H1 (cell line): Measurements from ENCODE around the gene RTN4IP1. TPM values are rescaled to one million over a fixed set of nuclear protein-coding genes. Genes with fewer than 3 reads are reported as not detected.

Experiments used
- CTCF ChIA-PET: fragments of 300-600 bp; sonication (Branson Sonifier 250); formaldehyde crosslinking; loops from one replicate; lab custom pipeline; 2021; ENCODE audit not compliant: partially characterized antibody; lab: Charles Lee
- POLR2A ChIA-PET: fragments of 300-600 bp; sonication (Branson Sonifier 250); formaldehyde crosslinking; loops from one replicate; lab custom pipeline; 2021; ENCODE audit warnings: inconsistent platforms; ENCODE audit not compliant: partially characterized antibody; lab: Charles Lee
- DNase-seq, 2 experiments: peaks; one replicate each; pipeline versions ENCODE4 v3.0.0 to v3.0.0-alpha.2; 2010 to 2022; ENCODE audit warnings: low spot score in 2 of 2, low read depth in 1 of 2, mixed read lengths in 1 of 2
- FAIRE-seq: peaks from 2 replicates; lab custom pipeline; 2011; peaks lifted over from hg19 to GRCh38; lab: Jason Lieb, UNC
- H2AFZ ChIP-seq: 2 replicates; pipeline ENCODE4 v1.8.1; 2012; ENCODE audit warnings: low read length, inconsistent platforms
- H2AK5ac ChIP-seq: 2 replicates; pipeline ENCODE4 v1.6.1; 2013; ENCODE audit warnings: low read depth, low read length
- H2BK120ac ChIP-seq: replicated peaks from 2 replicates; pipeline ENCODE3; 2013; ENCODE audit warnings: low read depth, low read length, inconsistent platforms
- H2BK12ac ChIP-seq: 2 replicates; pipeline ENCODE4 v1.6.1; 2013; ENCODE audit warnings: low read depth, low read length
- H2BK15ac ChIP-seq: 2 replicates; pipeline ENCODE4 v1.6.1; 2013; ENCODE audit warnings: low read length
- H2BK20ac ChIP-seq: 2 replicates; pipeline ENCODE4 v1.6.1; 2013; ENCODE audit warnings: low read length
- H2BK5ac ChIP-seq: 2 replicates; pipeline ENCODE4 v1.6.1; 2013; ENCODE audit warnings: low read depth, low read length
- H3K14ac ChIP-seq: 2 replicates; pipeline ENCODE4 v1.6.1; 2013; ENCODE audit warnings: inconsistent platforms; ENCODE audit not compliant: insufficient read length
- H3K18ac ChIP-seq: 2 replicates; pipeline ENCODE4 v1.6.1; 2013; ENCODE audit warnings: low read length; ENCODE audit errors: extremely low read depth
- H3K23ac ChIP-seq: 2 replicates; pipeline ENCODE4 v1.6.1; 2013; ENCODE audit warnings: inconsistent platforms; ENCODE audit not compliant: insufficient read length
- H3K23me2 ChIP-seq: 2 replicates; pipeline ENCODE4 v1.6.1; 2013; ENCODE audit warnings: low read depth, low read length
- H3K27ac ChIP-seq: 2 replicates; pipeline ENCODE4 v1.6.1; 2011; ENCODE audit warnings: low read depth, low read length, inconsistent platforms
- H3K27me3 ChIP-seq, 4 experiments: replicated peaks in 1 of 4; 1 replicate in 1 of 4; 2 replicates in 3 of 4; pipeline versions ENCODE4 v1.6.1 to v1.8.1; 2011 to 2013; ENCODE audit warnings: low read length in 3 of 4, mild to moderate bottlenecking in 3 of 4, inconsistent platforms in 2 of 4, mixed read lengths in 2 of 4, moderate library complexity in 1 of 4; ENCODE audit not compliant: control insufficient read depth in 3 of 4, insufficient read depth in 3 of 4; ENCODE audit errors: extremely low read depth in 1 of 4
- H3K36me3 ChIP-seq, 4 experiments: 2 replicates each; pipeline versions ENCODE4 v1.6.1 to v1.8.1; 2011 to 2013; ENCODE audit warnings: mild to moderate bottlenecking in 4 of 4, low read length in 3 of 4, moderate library complexity in 2 of 4, control low read depth in 1 of 4, inconsistent platforms in 1 of 4; ENCODE audit not compliant: insufficient read depth in 4 of 4, control insufficient read depth in 2 of 4
- H3K4ac ChIP-seq: replicated peaks from 2 replicates; pipeline ENCODE3; 2013; ENCODE audit warnings: low read length, low read depth, mixed read lengths, inconsistent platforms; ENCODE audit not compliant: insufficient read length
- H3K4me1 ChIP-seq, 4 experiments: replicated peaks in 1 of 4; 1 replicate in 1 of 4; 2 replicates in 3 of 4; pipeline versions ENCODE4 v1.6.1 to v1.8.1; 2011 to 2013; ENCODE audit warnings: low read length in 3 of 4, inconsistent platforms in 2 of 4, mixed read lengths in 1 of 4; ENCODE audit not compliant: insufficient read depth in 4 of 4, control insufficient read depth in 3 of 4
- H3K4me2 ChIP-seq, 2 experiments: 2 replicates each; pipeline versions ENCODE4 v1.6.1 to v1.8.1; 2011 to 2013; ENCODE audit warnings: low read depth in 2 of 2, low read length in 2 of 2, control low read depth in 1 of 2, inconsistent platforms in 1 of 2, mild to moderate bottlenecking in 1 of 2; ENCODE audit not compliant: insufficient read depth in 1 of 2
- H3K4me3 ChIP-seq, 4 experiments: fragments of 200-600, 300-600 bp in 1 of 4; sonication (generic), shearing (Covaris generic), sonication (Bioruptor Twin) in 1 of 4; 2 replicates each; pipeline versions ENCODE4 v1.5.1 to v1.8.1; 2011 to 2016; ENCODE audit warnings: low read length in 4 of 4, low read depth in 3 of 4, control low read depth in 2 of 4, inconsistent platforms in 2 of 4, mild to moderate bottlenecking in 2 of 4, mixed read lengths in 1 of 4, moderate library complexity in 1 of 4; ENCODE audit not compliant: insufficient read depth in 2 of 4; ENCODE audit errors: extremely low read depth in 1 of 4
- H3K56ac ChIP-seq: replicated peaks from 2 replicates; pipeline ENCODE3; 2013; ENCODE audit warnings: low read depth, mild to moderate bottlenecking, mixed read lengths, low read length, inconsistent platforms; ENCODE audit not compliant: insufficient read length
- H3K79me1 ChIP-seq: 2 replicates; pipeline ENCODE4 v1.6.1; 2013; ENCODE audit warnings: low read depth, low read length, control low read depth
- H3K79me2 ChIP-seq, 2 experiments: 2 replicates each; pipeline versions ENCODE4 v1.6.1 to v1.8.1; 2012 to 2013; ENCODE audit warnings: low read length in 2 of 2, mild to moderate bottlenecking in 2 of 2, inconsistent platforms in 1 of 2; ENCODE audit not compliant: insufficient read depth in 2 of 2, control insufficient read depth in 1 of 2
- H3K9ac ChIP-seq, 4 experiments: replicated peaks in 1 of 4; 1 replicate in 1 of 4; 2 replicates in 3 of 4; pipeline versions ENCODE4 v1.6.1 to v1.8.1; 2011 to 2013; ENCODE audit warnings: low read depth in 3 of 4, low read length in 3 of 4, control low read depth in 2 of 4, mild to moderate bottlenecking in 2 of 4, moderate library complexity in 2 of 4, inconsistent platforms in 1 of 4; ENCODE audit errors: extremely low read depth in 1 of 4
- H3K9me3 ChIP-seq, 2 experiments: 2 replicates each; pipeline versions ENCODE4 v1.6.1 to v1.8.1; 2012 to 2013; ENCODE audit warnings: mild to moderate bottlenecking in 2 of 2, moderate library complexity in 2 of 2, control low read depth in 1 of 2, inconsistent platforms in 1 of 2, low read depth in 1 of 2, low read length in 1 of 2, mixed read lengths in 1 of 2; ENCODE audit not compliant: insufficient read depth in 2 of 2
- H4K20me1 ChIP-seq, 2 experiments: replicated peaks in 1 of 2; 2 replicates each; pipeline versions ENCODE3 to v1.8.1; 2011 to 2013; ENCODE audit warnings: inconsistent platforms in 2 of 2, low read length in 2 of 2, mild to moderate bottlenecking in 1 of 2; ENCODE audit not compliant: insufficient read depth in 2 of 2, control insufficient read depth in 1 of 2
- H4K5ac ChIP-seq: 2 replicates; pipeline ENCODE4 v1.6.1; 2013; ENCODE audit warnings: low read length, low read depth, mixed read lengths, inconsistent platforms; ENCODE audit not compliant: insufficient read length
- H4K8ac ChIP-seq: 2 replicates; pipeline ENCODE4 v1.8.0; 2013; ENCODE audit warnings: mild to moderate bottlenecking, moderate library complexity, low read length, inconsistent platforms; ENCODE audit not compliant: insufficient read depth; ENCODE audit errors: extremely low read depth
- H4K91ac ChIP-seq: replicated peaks from 2 replicates; pipeline ENCODE3; 2013; ENCODE audit warnings: low read length, mixed read lengths, inconsistent platforms; ENCODE audit not compliant: insufficient read length
- HDAC2 ChIP-seq, 2 experiments: fragments of 300-600 bp in 1 of 2; sonication (generic) in 1 of 2; IDR thresholded peaks; 2 replicates each; pipeline ENCODE4 v1.6.1; 2011 to 2012; ENCODE audit warnings: low read depth in 2 of 2, low read length in 2 of 2, mild to moderate bottlenecking in 2 of 2, moderate library complexity in 2 of 2, borderline replicate concordance in 1 of 2, inconsistent platforms in 1 of 2
- PHF8 ChIP-seq: fragments of 200-600 bp; sonication (generic); conservative IDR thresholded peaks from 2 replicates; pipeline ENCODE4 v1.7.1; 2012; ENCODE audit warnings: low read depth, mild to moderate bottlenecking, inconsistent platforms, low read length, moderate library complexity
- SAP30 ChIP-seq: fragments of 300-600 bp; sonication (generic); IDR thresholded peaks from 2 replicates; pipeline ENCODE4 v1.7.1; 2012; ENCODE audit warnings: low read length, moderate library complexity, mild to moderate bottlenecking, inconsistent platforms; ENCODE audit not compliant: insufficient read depth, insufficient replicate concordance
- WGBS, 2 experiments: shearing (Covaris generic) in 1 of 2; methylation state at CpG; one replicate each; pipeline versions ENCODE4 v1.1.6 to v1.1.7; 2013 to 2015; ENCODE audit warnings: low lambda C conversion rate in 2 of 2, mixed read lengths in 2 of 2, inconsistent platforms in 1 of 2, low coverage in 1 of 2, missing lambda C conversion rate in 1 of 2; ENCODE audit not compliant: insufficient replicate concordance in 2 of 2, insufficient coverage in 1 of 2, insufficient read length in 1 of 2; ENCODE audit errors: extremely low coverage in 1 of 2, missing lambda C conversion rate in 1 of 2; 5-methylcytosine and 5-hydroxymethylcytosine counted together
- polyA plus RNA-seq, 7 experiments: library from polyadenylated mRNA; depleted of rRNA in 3 of 7; stranded (reverse) in 5 of 7; unstranded in 2 of 7; fragments of >200 nt in 5 of 7; fragments of 200-250 nt in 2 of 7; gene quantifications; 1 replicate in 5 of 7; 2 replicates in 1 of 7; 4 replicates in 1 of 7; pipeline versions ENCODE4 v1.2.1 to v1.2.3, GENCODE V29; 2011 to 2013; ENCODE audit warnings: missing spikeins in 2 of 7, mixed read lengths in 2 of 7
- total RNA-seq: library from RNA; stranded (reverse); fragmentation: NEBNext Ultra II Directional; extraction: Animal tissue kit (Norgen Biotek cat#: 25700); gene quantifications from 2 replicates; pipeline ENCODE4 v1.2.1, GENCODE V29; 2021

The RTN4IP1 gene
- total and polyA plus RNA-seq, 2 of the 8 experiments (the other 6 are each of a cell fraction or from before 2014, with no cell fraction given): 14.6 to 19.5 TPM

- no peak overlapping the region for H2BK12ac ChIP-seq
- H2AK5ac ChIP-seq: no peak overlapping the region
- no peaks in the 10 kb centered on the region for H3K23me2 ChIP-seq
- H4K20me1 ChIP-seq: no peaks in the 10 kb centered on the region
- H3K4me3 ChIP-seq: no peak overlapping the region
- H3K4ac ChIP-seq: no peak overlapping the region
- ChIA-PET CTCF (interaction anchor here (0.9 to 1.2 kb wide), 2 partner anchors 17 to 26 kb away, joined by 3 read pairs; no protein-coding TSS in a partner anchor), POLR2A (no interaction called here)
- no peak for DNase-seq
- no peak overlapping the region for H4K8ac ChIP-seq
- no peak overlapping the region for H2BK5ac ChIP-seq
- no peak overlapping the region for H3K18ac ChIP-seq
- no peak overlapping the region for H3K27ac ChIP-seq
- no peak overlapping the region for H2AFZ ChIP-seq
- no peak overlapping the region for H3K23ac ChIP-seq
- H3K4me2 ChIP-seq: no peak overlapping the region
- H3K14ac ChIP-seq: no peak overlapping the region
- 81% methylated on average over 7 of the region's 7 CpGs; no CpG with 5 or more reads in 1 of the 2 experiments for WGBS, 2 experiments
- H3K9ac ChIP-seq: no peak overlapping the region
- H3K4me1 ChIP-seq: no peaks in the 10 kb centered on the region
- no peak for FAIRE-seq
- H4K5ac ChIP-seq: no peak overlapping the region
- H3K9me3 ChIP-seq: no peaks in the 10 kb centered on the region
- H2BK120ac ChIP-seq: no peak overlapping the region
- H4K91ac ChIP-seq: no peak overlapping the region
- no peaks in the 10 kb centered on the region for H3K36me3 ChIP-seq
- H3K56ac ChIP-seq: no peak overlapping the region
- no peaks in the 10 kb centered on the region for H3K27me3 ChIP-seq
- H3K79me2 ChIP-seq: no peaks in the 10 kb centered on the region
- H2BK15ac ChIP-seq: no peak overlapping the region
- no peaks in the 10 kb centered on the region for H3K79me1 ChIP-seq
- no peak overlapping the region for H2BK20ac ChIP-seq
- no peak for TF ChIP-seq PHF8
- no peak for TF ChIP-seq HDAC2 (IDR thresholded peaks at IDR 0.05; ENCODE audit: borderline replicate concordance in 1 of 2, low read depth in 2 of 2, low read length in 2 of 2)
- TF ChIP-seq SAP30: no peak
Measured at GRCh38 chr6:106525107-106525881, 104.0 kb downstream of the RTN4IP1 start.
